Astrocyte (in vitro differentiated cells and primary cell): ENCODE measurements around the gene MOV10L1. TPM values are rescaled to one million over a fixed set of nuclear protein-coding genes. Genes with fewer than 3 reads are reported as not detected.

Source experiments
- DNase-seq: peaks from one replicate; pipeline ENCODE4 v3.0.0-alpha.2; 2010; ENCODE audit warnings: low read depth
- FAIRE-seq: peaks from 2 replicates; lab custom pipeline; 2011; peaks lifted over from hg19 to GRCh38; lab: Jason Lieb, UNC
- H2AFZ ChIP-seq: 2 replicates; pipeline ENCODE4 v1.6.0; 2012; ENCODE audit warnings: low read depth, low read length, inconsistent platforms
- H3K27ac ChIP-seq: 2 replicates; pipeline ENCODE4 v1.5.1; 2011; ENCODE audit warnings: low read depth, low read length, inconsistent platforms
- H3K27me3 ChIP-seq: 2 replicates; pipeline ENCODE4 v1.6.0; 2011; ENCODE audit warnings: low read length, inconsistent platforms; ENCODE audit not compliant: insufficient read depth
- H3K36me3 ChIP-seq: 2 replicates; pipeline ENCODE4 v1.5.1; 2011; ENCODE audit warnings: low read length, inconsistent platforms; ENCODE audit not compliant: insufficient read depth
- H3K4me1 ChIP-seq: 2 replicates; pipeline ENCODE4 v1.5.1; 2011; ENCODE audit warnings: low read length, inconsistent platforms; ENCODE audit not compliant: insufficient read depth
- H3K4me2 ChIP-seq: 2 replicates; pipeline ENCODE4 v1.6.0; 2012; ENCODE audit warnings: low read length, inconsistent platforms
- H3K4me3 ChIP-seq: 2 replicates; pipeline ENCODE4 v1.5.1; 2011; ENCODE audit warnings: low read depth, mild to moderate bottlenecking, low read length, inconsistent platforms; ENCODE audit not compliant: insufficient read depth
- H3K79me2 ChIP-seq: 2 replicates; pipeline ENCODE4 v1.6.0; 2012; ENCODE audit warnings: mild to moderate bottlenecking, low read length, inconsistent platforms; ENCODE audit not compliant: insufficient read depth
- H3K9ac ChIP-seq: 2 replicates; pipeline ENCODE4 v1.6.0; 2012; ENCODE audit warnings: mild to moderate bottlenecking, low read length, inconsistent platforms
- H3K9me3 ChIP-seq: 2 replicates; pipeline ENCODE4 v1.5.1; 2012; ENCODE audit warnings: low read depth, mild to moderate bottlenecking, low read length, inconsistent platforms; ENCODE audit not compliant: insufficient read depth
- H4K20me1 ChIP-seq: 2 replicates; pipeline ENCODE4 v1.6.0; 2012; ENCODE audit warnings: low read length, inconsistent platforms; ENCODE audit not compliant: insufficient read depth
- H3K27ac Mint-ChIP-seq: one replicate; pipeline ENCODE4 v1.8.0; 2021; ENCODE audit warnings: mild to moderate bottlenecking, mixed read lengths; ENCODE audit not compliant: unreplicated experiment
- H3K27me3 Mint-ChIP-seq: one replicate; pipeline ENCODE4 v1.8.0; 2021; ENCODE audit warnings: low read depth, mixed read lengths; ENCODE audit not compliant: unreplicated experiment
- H3K36me3 Mint-ChIP-seq: one replicate; pipeline ENCODE4 v1.8.0; 2021; ENCODE audit warnings: low read depth, mixed read lengths; ENCODE audit not compliant: unreplicated experiment
- H3K4me1 Mint-ChIP-seq: one replicate; pipeline ENCODE4 v1.8.0; 2021; ENCODE audit warnings: low read depth, mixed read lengths; ENCODE audit not compliant: unreplicated experiment
- H3K4me3 Mint-ChIP-seq: one replicate; pipeline ENCODE4 v1.8.0; 2021; ENCODE audit warnings: mild to moderate bottlenecking, moderate library complexity, mixed read lengths; ENCODE audit not compliant: unreplicated experiment
- H3K9me3 Mint-ChIP-seq: one replicate; pipeline ENCODE4 v1.8.0; 2021; ENCODE audit warnings: mild to moderate bottlenecking, mixed read lengths; ENCODE audit not compliant: unreplicated experiment
- CTCF ChIP-seq: IDR thresholded peaks from 2 replicates; pipeline ENCODE4 v1.5.1; 2011; ENCODE audit warnings: low read depth, mild to moderate bottlenecking, inconsistent platforms, low read length, moderate library complexity; ENCODE audit not compliant: insufficient read depth
- EZH2 ChIP-seq: IDR thresholded peaks from 2 replicates; pipeline ENCODE4 v1.6.1; 2012; ENCODE audit warnings: mild to moderate bottlenecking, low read length, inconsistent platforms; ENCODE audit not compliant: insufficient read depth
- total RNA-seq: library from RNA; stranded (reverse); gene quantifications from 2 replicates; pipeline ENCODE4 v1.2.1, GENCODE V29; 2021

The MOV10L1 gene
- total RNA-seq, 1 donor from 2014 or later, result 0.61 TPM

GRCh38 chr22:50183141-50183971 is 93.5 kb downstream of the MOV10L1 start:
- peaks cover 14% of the 10 kb centered on the region for H3K4me1 ChIP-seq
- no peak overlapping the region for H3K27ac Mint-ChIP-seq

GRCh38 chr22:50184004-50184901 is 94.4 kb downstream of the MOV10L1 start:
- no peak overlapping the region for H3K27ac ChIP-seq
- no peak overlapping the region for H3K9ac ChIP-seq
- H3K4me2 ChIP-seq, result no peak overlapping the region
- Mint-ChIP-seq H3K4me3 (no peak overlapping the region), H3K27ac (no peak overlapping the region), H3K4me1 (no peaks in the 10 kb centered on the region), H3K27me3 (no peaks in the 10 kb centered on the region), H3K36me3 (no peaks in the 10 kb centered on the region), H3K9me3 (no peaks in the 10 kb centered on the region)
- DNase-seq, result peak; percentile 32
- H3K4me3 ChIP-seq, result no peak overlapping the region
- peaks cover 13% of the 10 kb centered on the region for H4K20me1 ChIP-seq
- peaks cover 25% of the 10 kb centered on the region for H3K79me2 ChIP-seq
- TF ChIP-seq EZH2, result no peak
- no peak for TF ChIP-seq CTCF
- H2AFZ ChIP-seq, result peak overlapping the region; percentile 97
- no peaks in the 10 kb centered on the region for H3K27me3 ChIP-seq
- peaks cover 14% of the 10 kb centered on the region for H3K4me1 ChIP-seq
- H3K9me3 ChIP-seq, result no peaks in the 10 kb centered on the region
- no peaks in the 10 kb centered on the region for H3K36me3 ChIP-seq
- no peak for FAIRE-seq

More at GRCh38 chr22:50183141-50183971, 93.5 kb downstream of the MOV10L1 start:
- H3K27me3 Mint-ChIP-seq, result no peaks in the 10 kb centered on the region
- Histone ChIP-seq H3K36me3 (no peaks in the 10 kb centered on the region), H3K27ac (no peak overlapping the region), H3K9ac (no peak overlapping the region), H3K9me3 (no peaks in the 10 kb centered on the region), H3K79me2 (peaks cover 16% of the 10 kb centered on the region), H3K27me3 (no peaks in the 10 kb centered on the region), H3K4me3 (no peak overlapping the region), H2AFZ (no peak overlapping the region), H3K4me2 (no peak overlapping the region), H4K20me1 (peaks cover 4% of the 10 kb centered on the region)
- no peak overlapping the region for H3K4me3 Mint-ChIP-seq
- H3K36me3 Mint-ChIP-seq, result no peaks in the 10 kb centered on the region
- no peaks in the 10 kb centered on the region for H3K4me1 Mint-ChIP-seq
- DNase-seq (no peak), FAIRE-seq (no peak)
- TF ChIP-seq EZH2 (no peak), CTCF (no peak)
- H3K9me3 Mint-ChIP-seq, result no peaks in the 10 kb centered on the region
